OCI-LY3 (cell line): ENCODE results near the gene AHCYL2.

Experiments used
- H2AFZ ChIP-seq: fragments of 200-600, 300-600 bp; shearing (Covaris generic); 2 replicates; pipeline ENCODE4 v1.6.0; 2014; ENCODE audit warnings: antibody characterized with exemption, low read depth, low read length
- H3K27ac ChIP-seq: fragments of 200-600, 300-600 bp; sonication (generic); 2 replicates; pipeline ENCODE4 v1.5.1; 2014; ENCODE audit warnings: mild to moderate bottlenecking, low read length, moderate library complexity, mixed read lengths
- H3K27me3 ChIP-seq: fragments of 200-600, 300-600 bp; sonication (generic); 2 replicates; pipeline ENCODE4 v1.6.1; 2014; ENCODE audit warnings: low read depth, low read length, mixed read lengths
- H3K36me3 ChIP-seq: fragments of 200-600, 300-600 bp; sonication (generic); replicated peaks from 2 replicates; pipeline ENCODE3; 2014; ENCODE audit warnings: low read depth, low read length, mixed read lengths
- H3K4me1 ChIP-seq: fragments of 300-600, 200-600 bp; sonication (generic); 2 replicates; pipeline ENCODE4 v1.6.1; 2014; ENCODE audit warnings: low read length, mixed read lengths
- H3K4me2 ChIP-seq: fragments of 200-600, 300-600 bp; sonication (generic); 2 replicates; pipeline ENCODE4 v1.6.1; 2014; ENCODE audit warnings: low read length, mixed read lengths
- H3K4me3 ChIP-seq: fragments of 300-600, 200-600 bp; sonication (generic); 2 replicates; pipeline ENCODE4 v1.5.1; 2014; ENCODE audit warnings: antibody characterized with exemption, mild to moderate bottlenecking, low read length, moderate library complexity
- H3K79me2 ChIP-seq: fragments of 300-600, 200-600 bp; shearing (Covaris generic); 2 replicates; pipeline ENCODE4 v1.6.1; 2014; ENCODE audit warnings: mild to moderate bottlenecking, low read length, mixed read lengths
- H3K9ac ChIP-seq: fragments of 300-600, 200-600 bp; shearing (Covaris generic); 2 replicates; pipeline ENCODE4 v1.6.0; 2014; ENCODE audit warnings: mild to moderate bottlenecking, low read length, moderate library complexity
- H3K9me3 ChIP-seq: fragments of 200-600, 300-600 bp; shearing (Covaris generic); 2 replicates; pipeline ENCODE4 v1.6.1; 2014; ENCODE audit warnings: low read length, mixed read lengths; ENCODE audit not compliant: insufficient read depth
- H4K20me1 ChIP-seq: fragments of 200-600, 300-600 bp; sonication (generic); 2 replicates; pipeline ENCODE4 v1.6.1; 2016; ENCODE audit warnings: low read length, mixed read lengths; ENCODE audit not compliant: insufficient read depth
- CTCF ChIP-seq: fragments of 200-600, 300-600 bp; sonication (generic); IDR thresholded peaks from 2 replicates; pipeline ENCODE4 v1.5.1; 2014; ENCODE audit warnings: antibody characterized with exemption, low read length, low read depth
- EZH2phosphoT487 ChIP-seq: fragments of 200-600 bp; shearing (Covaris generic); IDR thresholded peaks from 2 replicates; pipeline ENCODE4 v1.6.1; 2018; ENCODE audit warnings: antibody characterized with exemption, mixed run types, low read depth

Gene AHCYL2

DNA sequence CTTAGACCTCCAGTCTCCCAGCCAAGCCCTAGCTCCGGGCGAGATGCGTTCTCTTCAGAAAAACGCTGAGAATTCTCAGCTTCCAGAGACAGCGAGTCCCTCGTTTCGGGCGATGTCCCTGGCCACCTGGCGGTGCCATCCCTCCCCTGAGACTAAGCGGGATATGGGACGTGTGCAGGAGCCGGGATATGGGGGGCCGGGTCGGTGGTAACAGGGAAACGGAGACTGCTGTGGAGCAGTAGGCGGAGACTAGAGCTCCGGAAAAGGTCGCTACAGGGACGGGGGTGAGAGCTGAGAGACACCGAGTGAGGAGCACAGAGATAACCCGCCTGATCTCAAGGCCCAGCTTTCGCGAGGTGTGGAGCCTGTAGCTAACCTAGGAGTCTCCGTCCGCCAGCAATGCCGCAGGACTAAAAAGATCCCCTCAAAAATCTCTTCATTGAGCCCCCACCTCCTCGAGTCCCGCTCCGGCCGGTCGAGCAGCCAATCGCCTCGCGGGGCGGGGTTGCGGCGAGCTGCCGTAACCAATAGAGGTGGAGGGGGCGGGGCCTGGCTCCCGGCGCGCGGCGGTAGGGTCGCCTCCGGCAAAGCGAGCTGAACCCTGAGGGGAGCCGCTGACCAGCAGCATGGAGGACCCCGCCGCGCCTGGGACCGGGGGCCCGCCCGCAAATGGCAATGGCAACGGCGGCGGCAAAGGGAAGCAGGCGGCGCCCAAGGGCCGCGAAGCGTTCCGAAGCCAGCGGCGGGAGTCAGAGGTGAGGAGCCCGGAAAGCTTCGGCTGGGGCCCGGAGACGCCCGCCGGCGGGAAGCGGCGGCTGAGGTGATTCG, 209.2 kb downstream of the AHCYL2 start, which contains the start of gene STRIP2:
Gene STRIP2, plus strand, starts transcription at position 586 of the 828 bp plus-strand sequence. Its CDS starts 41 bp downstream, at position 627.
- H4K20me1 ChIP-seq = no peaks in the 10 kb centered on the region
- no peaks in the 10 kb centered on the region for H3K9me3 ChIP-seq
- peak within 1 kb of the TSS; percentile 95 for H3K4me2 ChIP-seq
- H3K9ac ChIP-seq = peak within 1 kb of the TSS; percentile 75
- peaks cover 10% of the 10 kb centered on the region for H3K27me3 ChIP-seq
- peak within 1 kb of the TSS; percentile 91 for H3K4me3 ChIP-seq
- H3K79me2 ChIP-seq = no peaks in the 10 kb centered on the region
- H2AFZ ChIP-seq = peak within 1 kb of the TSS; percentile 97
- H3K4me1 ChIP-seq = peaks cover 9% of the 10 kb centered on the region
- H3K36me3 ChIP-seq = no peaks in the 10 kb centered on the region
- TF ChIP-seq EZH2phosphoT487 (no peak), CTCF (no peak)
- H3K27ac ChIP-seq = no peak within 1 kb of the TSS

GRCh38 chr7:129434675-129435318, 210.0 kb downstream of the AHCYL2 start:
- peak overlapping the region; percentile 95 for H3K4me2 ChIP-seq
- H3K9me3 ChIP-seq = no peaks in the 10 kb centered on the region
- no peaks in the 10 kb centered on the region for H3K79me2 ChIP-seq
- peak overlapping the region; percentile 91 for H3K4me3 ChIP-seq
- no peak overlapping the region for H3K27ac ChIP-seq
- H3K27me3 ChIP-seq = peaks cover 10% of the 10 kb centered on the region
- no peaks in the 10 kb centered on the region for H4K20me1 ChIP-seq
- no peaks in the 10 kb centered on the region for H3K36me3 ChIP-seq
- peak overlapping the region; percentile 75 for H3K9ac ChIP-seq
- H3K4me1 ChIP-seq = peaks cover 9% of the 10 kb centered on the region
- TF ChIP-seq CTCF = no peak
- TF ChIP-seq EZH2phosphoT487 = no peak
- peak overlapping the region; percentile 50 for H2AFZ ChIP-seq

GRCh38 chr7:129435414-129435829, 210.6 kb downstream of the AHCYL2 start:
- Histone ChIP-seq H2AFZ (no peak overlapping the region), H3K4me2 (peak overlapping the region; percentile 95), H3K9ac (no peak overlapping the region), H3K36me3 (no peaks in the 10 kb centered on the region), H3K27ac (no peak overlapping the region), H3K27me3 (peaks cover 10% of the 10 kb centered on the region), H3K9me3 (no peaks in the 10 kb centered on the region), H3K79me2 (no peaks in the 10 kb centered on the region), H4K20me1 (no peaks in the 10 kb centered on the region), H3K4me1 (peaks cover 9% of the 10 kb centered on the region), H3K4me3 (peak overlapping the region; percentile 91; the same call in 1 of the 2 replicates)
- TF ChIP-seq CTCF = no peak
- TF ChIP-seq EZH2phosphoT487 = no peak

GRCh38 chr7:129436335-129436923, 211.6 kb downstream of the AHCYL2 start:
- TF ChIP-seq CTCF = no peak
- Histone ChIP-seq H2AFZ (no peak overlapping the region), H3K4me2 (no peak overlapping the region), H3K27ac (no peak overlapping the region), H3K4me3 (no peak overlapping the region), H3K9me3 (no peaks in the 10 kb centered on the region), H3K9ac (no peak overlapping the region), H3K27me3 (peaks cover 10% of the 10 kb centered on the region), H4K20me1 (no peaks in the 10 kb centered on the region), H3K36me3 (no peaks in the 10 kb centered on the region), H3K4me1 (peaks cover 9% of the 10 kb centered on the region), H3K79me2 (no peaks in the 10 kb centered on the region)
